ENCODE measurements around the gene FAM131A. TPM values are rescaled to one million over a fixed set of nuclear protein-coding genes. Genes with fewer than 3 reads are reported as not detected.

Gene FAM131A
- total and polyA plus RNA-seq, 9 of the 15 experiments (the other 6 are each of a cell fraction or from before 2014, with no cell fraction given): 0.48 to 11.1 (median 4.3) TPM

DNA sequence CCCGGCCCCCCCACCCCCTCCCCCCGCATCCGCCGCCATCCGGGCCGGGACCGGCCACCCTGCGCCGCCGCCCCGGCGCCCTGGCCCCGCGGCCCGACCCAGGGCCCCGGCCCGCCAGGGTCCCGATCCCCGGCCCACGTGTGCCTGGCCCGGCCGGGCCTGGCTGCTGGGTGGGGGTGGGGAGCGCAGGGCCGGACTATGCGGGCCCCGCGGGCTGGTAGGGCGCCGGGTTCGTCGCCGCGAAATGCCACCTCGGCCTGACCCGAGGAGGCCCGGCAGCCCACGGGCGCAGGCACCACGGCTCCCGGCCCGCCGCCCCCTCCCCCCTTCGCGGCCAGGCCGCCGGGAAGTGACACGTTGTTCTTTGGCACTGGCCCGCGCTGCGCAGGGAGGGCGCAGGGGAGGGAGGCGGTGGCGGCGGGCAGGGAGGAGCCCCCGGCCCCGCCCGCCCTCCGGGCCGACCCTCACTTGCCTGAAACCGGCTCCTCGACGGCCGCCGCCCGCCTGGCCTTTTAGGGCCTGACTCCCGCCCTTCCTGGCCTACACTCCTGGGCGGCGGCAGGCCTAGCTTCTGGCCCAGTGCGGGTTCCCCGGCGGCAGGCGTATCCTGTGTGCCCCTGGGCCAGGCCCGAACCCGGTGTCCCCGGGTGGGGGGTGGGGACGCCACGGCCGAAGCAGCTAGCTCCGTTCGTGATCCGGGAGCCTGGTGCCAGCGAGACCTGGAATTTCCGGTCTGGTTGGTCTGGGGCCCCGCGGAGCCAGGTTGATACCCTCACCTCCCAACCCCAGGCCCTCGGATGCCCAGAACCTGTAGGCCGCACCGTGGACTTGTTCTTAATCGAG is 22.5 kb upstream of the FAM131A start (continued):
- TF ChIP-seq, protein P1, sequence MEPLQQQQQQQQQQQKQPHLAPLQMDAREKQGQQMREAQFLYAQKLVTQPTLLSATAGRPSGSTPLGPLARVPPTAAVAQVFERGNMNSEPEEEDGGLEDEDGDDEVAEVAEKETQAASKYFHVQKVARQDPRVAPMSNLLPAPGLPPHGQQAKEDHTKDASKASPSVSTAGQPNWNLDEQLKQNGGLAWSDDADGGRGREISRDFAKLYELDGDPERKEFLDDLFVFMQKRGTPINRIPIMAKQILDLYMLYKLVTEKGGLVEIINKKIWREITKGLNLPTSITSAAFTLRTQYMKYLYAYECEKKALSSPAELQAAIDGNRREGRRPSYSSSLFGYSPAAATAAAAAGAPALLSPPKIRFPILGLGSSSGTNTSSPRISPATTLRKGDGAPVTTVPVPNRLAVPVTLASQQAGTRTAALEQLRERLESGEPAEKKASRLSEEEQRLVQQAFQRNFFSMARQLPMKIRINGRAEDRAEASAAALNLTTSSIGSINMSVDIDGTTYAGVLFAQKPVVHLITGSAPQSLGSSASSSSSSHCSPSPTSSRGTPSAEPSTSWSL (CRISPR knock-in tag; IDR thresholded peaks at IDR 0.05; ENCODE audit: borderline replicate concordance): no peak
- TF ChIP-seq ARNT (IDR thresholded peaks at IDR 0.05) (no peak), ZKSCAN1 (IDR thresholded peaks at IDR 0.05; ENCODE audit: low read depth, low read length) (no peak), SAFB2 (IDR thresholded peaks at IDR 0.05; ENCODE audit: borderline replicate concordance, low read depth, low read length, severe bottlenecking) (no peak), GATAD2B (IDR thresholded peaks at IDR 0.05; ENCODE audit: borderline replicate concordance) (peak; percentile 54), GTF2F1 (IDR thresholded peaks at IDR 0.05; ENCODE audit: low read depth, low read length) (no peak), ZNF695 (CRISPR knock-in tag; IDR thresholded peaks at IDR 0.05) (no peak), DDX20 (tag; IDR thresholded peaks at IDR 0.05; ENCODE audit: low read depth) (no peak), SIRT6 (IDR thresholded peaks at IDR 0.05; ENCODE audit: low read depth, low read length) (no peak), ILK (tag; IDR thresholded peaks at IDR 0.05; ENCODE audit: borderline replicate concordance, low read depth) (no peak), ZNF224 (CRISPR knock-in tag; IDR thresholded peaks at IDR 0.05) (no peak), NFE2 (IDR thresholded peaks at IDR 0.05; ENCODE audit: low read depth) (no peak), KLF1 (tag; IDR thresholded peaks at IDR 0.05) (no peak), ZC3H4 (CRISPR knock-in tag; IDR thresholded peaks at IDR 0.05; ENCODE audit: borderline replicate concordance) (peak; percentile 49; the same call in 1 of the 2 replicates), PTTG1 (tag; IDR thresholded peaks at IDR 0.05; ENCODE audit: low read depth) (no peak), SRF (CRISPR knock-in tag; IDR thresholded peaks at IDR 0.05) (no peak), MBD2 (IDR thresholded peaks at IDR 0.05; ENCODE audit: borderline replicate concordance, low read depth) (no peak)
- TF ChIP-seq, protein P2, sequence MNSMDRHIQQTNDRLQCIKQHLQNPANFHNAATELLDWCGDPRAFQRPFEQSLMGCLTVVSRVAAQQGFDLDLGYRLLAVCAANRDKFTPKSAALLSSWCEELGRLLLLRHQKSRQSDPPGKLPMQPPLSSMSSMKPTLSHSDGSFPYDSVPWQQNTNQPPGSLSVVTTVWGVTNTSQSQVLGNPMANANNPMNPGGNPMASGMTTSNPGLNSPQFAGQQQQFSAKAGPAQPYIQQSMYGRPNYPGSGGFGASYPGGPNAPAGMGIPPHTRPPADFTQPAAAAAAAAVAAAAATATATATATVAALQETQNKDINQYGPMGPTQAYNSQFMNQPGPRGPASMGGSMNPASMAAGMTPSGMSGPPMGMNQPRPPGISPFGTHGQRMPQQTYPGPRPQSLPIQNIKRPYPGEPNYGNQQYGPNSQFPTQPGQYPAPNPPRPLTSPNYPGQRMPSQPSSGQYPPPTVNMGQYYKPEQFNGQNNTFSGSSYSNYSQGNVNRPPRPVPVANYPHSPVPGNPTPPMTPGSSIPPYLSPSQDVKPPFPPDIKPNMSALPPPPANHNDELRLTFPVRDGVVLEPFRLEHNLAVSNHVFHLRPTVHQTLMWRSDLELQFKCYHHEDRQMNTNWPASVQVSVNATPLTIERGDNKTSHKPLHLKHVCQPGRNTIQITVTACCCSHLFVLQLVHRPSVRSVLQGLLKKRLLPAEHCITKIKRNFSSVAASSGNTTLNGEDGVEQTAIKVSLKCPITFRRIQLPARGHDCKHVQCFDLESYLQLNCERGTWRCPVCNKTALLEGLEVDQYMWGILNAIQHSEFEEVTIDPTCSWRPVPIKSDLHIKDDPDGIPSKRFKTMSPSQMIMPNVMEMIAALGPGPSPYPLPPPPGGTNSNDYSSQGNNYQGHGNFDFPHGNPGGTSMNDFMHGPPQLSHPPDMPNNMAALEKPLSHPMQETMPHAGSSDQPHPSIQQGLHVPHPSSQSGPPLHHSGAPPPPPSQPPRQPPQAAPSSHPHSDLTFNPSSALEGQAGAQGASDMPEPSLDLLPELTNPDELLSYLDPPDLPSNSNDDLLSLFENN (IDR thresholded peaks at IDR 0.05; ENCODE audit: low read depth in 2 of 2, low read length in 2 of 2): 0 out of 4 replicates have a peak, but pooled peaks of 1 of the 2 experiments have one; percentile 8
- TF ChIP-seq, protein P3, sequence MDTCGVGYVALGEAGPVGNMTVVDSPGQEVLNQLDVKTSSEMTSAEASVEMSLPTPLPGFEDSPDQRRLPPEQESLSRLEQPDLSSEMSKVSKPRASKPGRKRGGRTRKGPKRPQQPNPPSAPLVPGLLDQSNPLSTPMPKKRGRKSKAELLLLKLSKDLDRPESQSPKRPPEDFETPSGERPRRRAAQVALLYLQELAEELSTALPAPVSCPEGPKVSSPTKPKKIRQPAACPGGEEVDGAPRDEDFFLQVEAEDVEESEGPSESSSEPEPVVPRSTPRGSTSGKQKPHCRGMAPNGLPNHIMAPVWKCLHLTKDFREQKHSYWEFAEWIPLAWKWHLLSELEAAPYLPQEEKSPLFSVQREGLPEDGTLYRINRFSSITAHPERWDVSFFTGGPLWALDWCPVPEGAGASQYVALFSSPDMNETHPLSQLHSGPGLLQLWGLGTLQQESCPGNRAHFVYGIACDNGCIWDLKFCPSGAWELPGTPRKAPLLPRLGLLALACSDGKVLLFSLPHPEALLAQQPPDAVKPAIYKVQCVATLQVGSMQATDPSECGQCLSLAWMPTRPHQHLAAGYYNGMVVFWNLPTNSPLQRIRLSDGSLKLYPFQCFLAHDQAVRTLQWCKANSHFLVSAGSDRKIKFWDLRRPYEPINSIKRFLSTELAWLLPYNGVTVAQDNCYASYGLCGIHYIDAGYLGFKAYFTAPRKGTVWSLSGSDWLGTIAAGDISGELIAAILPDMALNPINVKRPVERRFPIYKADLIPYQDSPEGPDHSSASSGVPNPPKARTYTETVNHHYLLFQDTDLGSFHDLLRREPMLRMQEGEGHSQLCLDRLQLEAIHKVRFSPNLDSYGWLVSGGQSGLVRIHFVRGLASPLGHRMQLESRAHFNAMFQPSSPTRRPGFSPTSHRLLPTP (IDR thresholded peaks at IDR 0.05; ENCODE audit: borderline replicate concordance, extremely low read depth, insufficient read length): no peak
